Measurements from ENCODE around the gene METTL13.

METTL13 gene

DNA sequence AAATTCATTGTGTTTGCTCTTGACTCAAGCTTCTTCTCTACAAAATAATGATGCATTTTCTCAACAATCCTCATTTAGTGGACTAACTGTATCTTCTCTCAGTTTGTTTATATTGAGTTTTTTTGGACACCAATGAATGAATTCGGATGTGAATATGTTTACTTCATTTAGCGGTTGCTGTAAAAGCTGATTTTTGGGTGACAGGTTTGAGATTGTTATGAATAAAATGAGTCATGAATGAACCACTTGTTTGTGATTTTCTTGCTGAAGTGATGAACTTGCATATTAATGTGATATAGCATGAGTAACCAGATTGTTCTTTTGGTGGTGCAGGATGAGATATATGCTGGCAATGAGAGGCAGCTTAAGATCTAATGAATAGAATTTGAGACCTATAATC, 62.9 kb downstream of the METTL13 start:
- no peak for DNase-seq (ENCODE audit: low read depth in 2 of 2, low spot score in 1 of 2)

DNA sequence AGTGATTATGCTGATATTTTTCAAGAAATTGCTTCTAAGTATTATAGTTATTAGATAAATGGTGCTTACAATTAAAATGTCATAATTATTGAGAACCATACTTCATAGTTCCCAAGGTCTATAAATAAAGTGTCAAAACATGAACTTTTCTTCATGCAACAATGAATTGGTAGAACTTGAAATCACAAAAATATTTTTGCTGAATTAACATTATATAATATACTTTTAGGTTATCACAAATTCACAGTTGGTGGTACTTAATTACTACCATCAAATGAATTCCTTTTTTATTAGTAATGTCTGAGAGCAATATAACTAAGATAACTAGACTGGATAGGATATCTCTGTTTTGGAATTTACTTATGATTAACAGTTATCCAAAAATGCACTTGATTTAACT, 64.5 kb downstream of the METTL13 start:
- no peak for DNase-seq (ENCODE audit: low read depth in 2 of 2, low spot score in 1 of 2)
